ENCODE results near the gene ATM.
"Not testable (repeated sequence)": the region's sequence is repeated elsewhere in the genome, so short reads cannot be mapped to it uniquely, and the experiment has no call there.

The ATM gene

GRCh38 chr11:108286956-108287355 is 64.1 kb downstream of the ATM start:
- DNase-seq: no peak

GRCh38 chr11:108289066-108289465 is 66.2 kb downstream of the ATM start:
- not testable (repeated sequence) for DNase-seq

GRCh38 chr11:108289699-108290098 is 66.8 kb downstream of the ATM start:
- DNase-seq: no peak

- DNase-seq: no peak
These were observed 70.4 kb downstream of the ATM start for GRCh38 chr11:108293229-108293628.

- DNase-seq: no peak
These were observed 79.4 kb downstream of the ATM start for GRCh38 chr11:108302121-108302785.

GRCh38 chr11:108307751-108308150 is 84.9 kb downstream of the ATM start:
- no peak for DNase-seq

- DNase-seq: no peak
These were observed 90.6 kb downstream of the ATM start for GRCh38 chr11:108313444-108313843.

GRCh38 chr11:108316061-108316460 is 93.2 kb downstream of the ATM start:
- no peak for DNase-seq

- DNase-seq: no peak
These were observed 96.8 kb downstream of the ATM start for GRCh38 chr11:108319541-108320145.

GRCh38 chr11:108322666-108323065 is 99.8 kb downstream of the ATM start:
- DNase-seq: no peak

- no peak for DNase-seq
These were observed 101.7 kb downstream of the ATM start for GRCh38 chr11:108324587-108324986.

- no peak for DNase-seq
These were observed 110.6 kb downstream of the ATM start for GRCh38 chr11:108333403-108333899.

- no peak for DNase-seq
These were observed 115.9 kb downstream of the ATM start for GRCh38 chr11:108338750-108339149.

- no peak for DNase-seq
These were observed 118.1 kb downstream of the ATM start for GRCh38 chr11:108340973-108341372.

- no peak for DNase-seq
These were observed 118.8 kb downstream of the ATM start for GRCh38 chr11:108341654-108342053.

GRCh38 chr11:108343714-108344113 is 120.8 kb downstream of the ATM start:
- no peak for DNase-seq

GRCh38 chr11:108345767-108346166 is 122.9 kb downstream of the ATM start:
- no peak for DNase-seq

GRCh38 chr11:108346451-108346850 is 123.6 kb downstream of the ATM start:
- DNase-seq: no peak

GRCh38 chr11:108351468-108351867 is 128.6 kb downstream of the ATM start:
- DNase-seq: no peak

GRCh38 chr11:108364159-108364558 is 141.3 kb downstream of the ATM start:
- no peak for DNase-seq

- no peak for DNase-seq
These were observed 145.3 kb downstream of the ATM start for GRCh38 chr11:108368134-108368533.

GRCh38 chr11:108369064-108369463 is 146.2 kb downstream of the ATM start:
- DNase-seq: no peak

- no peak for DNase-seq
These were observed 147.4 kb downstream of the ATM start for GRCh38 chr11:108370315-108370714.

GRCh38 chr11:108370990-108371389 is 148.1 kb downstream of the ATM start:
- DNase-seq: no peak

- DNase-seq: not testable (repeated sequence)
These were observed 150.6 kb downstream of the ATM start for GRCh38 chr11:108373505-108373904.
